A549 (cell line): Measurements from ENCODE around the gene EIF1B. TPM values are rescaled to one million over a fixed set of nuclear protein-coding genes. Genes with fewer than 3 reads are reported as not detected.

Source experiments
- ATAC-seq, 2 experiments: fragments of 200-7000 bp in 1 of 2; fragments of >200 bp in 1 of 2; cut with Nextera tagmentation in 1 of 2; cut with Tn5 transposase in 1 of 2; 3 replicates each; pipeline versions ENCODE4 v1.8.0 to v1.9.1; 2018 to 2020; ENCODE audit warnings: mild to moderate bottlenecking in 1 of 2, moderate library complexity in 1 of 2
- CTCF ChIA-PET: fragments of 300-600 bp; sonication (Branson Sonifier 250); formaldehyde crosslinking; extraction: SDS; loops from one replicate; lab custom pipeline; 2021; ENCODE audit warnings: antibody characterized with exemption, inconsistent platforms; lab: Yijun Ruan, JAX
- POLR2A ChIA-PET: fragments of 350-600 bp; formaldehyde crosslinking; extraction: SDS; loops from one replicate; lab custom pipeline; 2021; ENCODE audit warnings: antibody characterized with exemption, inconsistent platforms; lab: Yijun Ruan, JAX
- DNase-seq, 2 experiments: peaks; one replicate each; pipeline versions ENCODE4 v3.0.0 to v3.0.0-alpha.2; 2011 to 2016; ENCODE audit warnings: low read depth in 1 of 2, low spot score in 1 of 2
- FAIRE-seq: peaks from 2 replicates; lab custom pipeline; 2011; peaks lifted over from hg19 to GRCh38; lab: Jason Lieb, UNC
- H3K27ac ChIP-seq, 2 experiments: fragments of >200 bp; sonication (Bioruptor Twin); formaldehyde crosslinking; 3 replicates each; pipeline ENCODE4 v1.5.1; 2016 to 2017
- H3K4me1 ChIP-seq: fragments of >200 bp; sonication (Bioruptor Twin); formaldehyde crosslinking; 3 replicates; pipeline ENCODE4 v1.6.1; 2016
- H3K4me2 ChIP-seq: fragments of >200 bp; sonication (Bioruptor Twin); formaldehyde crosslinking; 3 replicates; pipeline ENCODE4 v1.6.1; 2016
- H3K4me3 ChIP-seq: fragments of >200 bp; sonication (Bioruptor Twin); formaldehyde crosslinking; 3 replicates; pipeline ENCODE4 v1.5.1; 2016
- H3K9me3 ChIP-seq: fragments of >200 bp; sonication (Bioruptor Twin); formaldehyde crosslinking; 3 replicates; pipeline ENCODE4 v1.6.1; 2016
- BHLHE40 ChIP-seq: IDR thresholded peaks from 2 replicates; pipeline ENCODE4 v1.6.1; 2012; ENCODE audit warnings: low read depth, low read length, inconsistent platforms
- CHD4 ChIP-seq: fragments of 200-600 bp; sonication (generic); IDR thresholded peaks from 2 replicates; pipeline ENCODE4 v1.6.1; 2016; ENCODE audit warnings: antibody characterized with exemption, mild to moderate bottlenecking, borderline replicate concordance
- EHMT2 ChIP-seq: fragments of 200-600 bp; sonication (generic); IDR thresholded peaks from 2 replicates; pipeline ENCODE4 v1.6.1; 2016; ENCODE audit warnings: antibody characterized with exemption, low read depth, mild to moderate bottlenecking, moderate library complexity
- EP300 ChIP-seq, 2 experiments: fragments of >200 bp; sonication (Bioruptor Twin); formaldehyde crosslinking; IDR thresholded peaks; 2 replicates in 1 of 2; 3 replicates in 1 of 2; pipeline ENCODE4 v1.6.1; 2016 to 2017
- GATA3 ChIP-seq: IDR thresholded peaks from 2 replicates; pipeline ENCODE4 v1.6.1; 2012; ENCODE audit warnings: borderline replicate concordance
- HDAC2 ChIP-seq: fragments of 200-600 bp; sonication (generic); IDR thresholded peaks from 2 replicates; pipeline ENCODE4 v1.6.1; 2016
- HEYL ChIP-seq: fragments of 250-450 bp; sonication (Bioruptor Pico); IDR thresholded peaks from 2 replicates; pipeline ENCODE4 v1.8.0; 2021; ENCODE audit warnings: mild to moderate bottlenecking, moderate library complexity
- HOXB13 ChIP-seq: fragments of 250-450 bp; sonication (Bioruptor Pico); IDR thresholded peaks from 2 replicates; pipeline ENCODE4 v1.5.0; 2020; ENCODE audit warnings: low read depth, mild to moderate bottlenecking, moderate library complexity
- JUNB ChIP-seq: fragments of >200 bp; sonication (Bioruptor Twin); formaldehyde crosslinking; IDR thresholded peaks from 2 replicates; pipeline ENCODE4 v1.6.1; 2016
- KDM1A ChIP-seq: fragments of 200-600 bp; sonication (generic); IDR thresholded peaks from 2 replicates; pipeline ENCODE4 v1.6.1; 2016; ENCODE audit warnings: low read depth, mild to moderate bottlenecking
- KDM5A ChIP-seq: fragments of 200-600 bp; sonication (generic); IDR thresholded peaks from 2 replicates; pipeline ENCODE4 v1.6.1; 2016; ENCODE audit warnings: antibody characterized with exemption, mild to moderate bottlenecking
- MAZ ChIP-seq: fragments of 150-350 bp; IDR thresholded peaks from 2 replicates; pipeline ENCODE4 v1.6.1; 2014; ENCODE audit warnings: antibody characterized with exemption, low read depth, low read length, borderline replicate concordance
- NPAS2 ChIP-seq: fragments of 250-450 bp; sonication (Bioruptor Pico); IDR thresholded peaks from 2 replicates; pipeline ENCODE4 v1.8.0; 2022; ENCODE audit warnings: mild to moderate bottlenecking, moderate library complexity, borderline replicate concordance
- POLR2A ChIP-seq: IDR thresholded peaks from 2 replicates; pipeline ENCODE4 v1.6.1; 2012; ENCODE audit warnings: mild to moderate bottlenecking, low read length
- POLR2AphosphoS2 ChIP-seq: conservative IDR thresholded peaks from 2 replicates; pipeline ENCODE4 v1.6.1; 2012; ENCODE audit warnings: low read length, improper control_type of control experiment, inconsistent platforms
- RCOR1 ChIP-seq: fragments of 150-350 bp; IDR thresholded peaks from 2 replicates; pipeline ENCODE4 v1.6.1; 2014; ENCODE audit warnings: antibody characterized with exemption, low read length, low read depth
- RFX5 ChIP-seq: fragments of 450-650 bp; IDR thresholded peaks from 2 replicates; pipeline ENCODE4 v1.7.1; 2014; ENCODE audit warnings: antibody characterized with exemption, mild to moderate bottlenecking, moderate library complexity
- RNF2 ChIP-seq: fragments of 200-600 bp; sonication (generic); IDR thresholded peaks from 2 replicates; pipeline ENCODE4 v1.6.1; 2016; ENCODE audit warnings: low read depth, mild to moderate bottlenecking, antibody characterized with exemption, moderate library complexity, borderline replicate concordance
- SREBF2 ChIP-seq: fragments of 450-650 bp; IDR thresholded peaks from 2 replicates; pipeline ENCODE4 v1.6.1; 2014; ENCODE audit warnings: mild to moderate bottlenecking, moderate library complexity
- TFCP2L1 ChIP-seq: fragments of 250-450 bp; sonication (Bioruptor Pico); IDR thresholded peaks from 2 replicates; pipeline ENCODE4 v1.5.0; 2021; ENCODE audit warnings: mild to moderate bottlenecking
- WGBS: methylation state at CpG from one replicate; pipeline ENCODE4 v1.1.6; 2017; ENCODE audit errors: missing lambda C conversion rate; 5-methylcytosine and 5-hydroxymethylcytosine counted together
- polyA plus RNA-seq, 4 experiments: library from polyadenylated mRNA; depleted of rRNA in 3 of 4; stranded (reverse); fragments of >200 nt; fragmentation: RNase III in 1 of 4; extraction: RNeasy Plus Mini Kit Qiagen cat#74134 plus additional on column Dnase treatment in 1 of 4; gene quantifications; 2 replicates in 3 of 4; 3 replicates in 1 of 4; pipeline ENCODE4 v1.2.3, GENCODE V29; 2011 to 2017
- TF ChIP-seq, protein P1 (sequence below): fragments of 250-450 bp; sonication (Bioruptor Pico); IDR thresholded peaks from 2 replicates; pipeline ENCODE4 v1.5.0; 2020; ENCODE audit warnings: low read depth, mild to moderate bottlenecking, moderate library complexity
- TF ChIP-seq, protein P2 (sequence below): IDR thresholded peaks from 2 replicates; pipeline ENCODE4 v1.6.1; 2012; ENCODE audit warnings: low read depth, borderline replicate concordance
- TF ChIP-seq, protein P3 (sequence below): IDR thresholded peaks from 2 replicates; pipeline ENCODE4 v1.6.1; 2012
- TF ChIP-seq, protein P4 (sequence below): fragments of 250-450 bp; sonication (Bioruptor Pico); IDR thresholded peaks from 2 replicates; pipeline ENCODE4 v1.5.0; 2021; ENCODE audit warnings: mild to moderate bottlenecking, moderate library complexity, borderline replicate concordance
- TF ChIP-seq, protein P5 (sequence below): IDR thresholded peaks from 2 replicates; pipeline ENCODE4 v1.6.1; 2012

EIF1B gene
- polyA plus RNA-seq, 2 of the 4 experiments (the other 2 are of a cell fraction) = 42.1 to 45.7 TPM

DNA sequence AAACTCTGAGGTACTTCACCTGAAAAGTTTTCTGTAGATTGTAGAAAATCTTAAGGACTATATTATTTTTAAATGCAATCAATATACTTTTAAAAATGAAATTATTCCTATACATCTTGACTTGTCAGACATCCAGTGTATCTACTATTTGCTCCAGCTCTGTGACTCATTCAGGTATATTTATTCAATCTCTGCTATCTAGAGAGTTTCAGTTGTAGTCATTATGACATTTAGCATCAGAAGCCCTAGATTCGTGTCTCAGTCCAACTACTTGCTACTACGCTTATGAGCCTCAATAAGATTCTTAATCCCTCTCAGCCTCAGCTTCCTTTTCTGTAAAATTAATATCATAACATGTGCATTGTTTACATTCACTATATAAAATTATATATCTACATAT, 22.3 kb upstream of the EIF1B start:
- TF ChIP-seq KDM1A (no peak), RNF2 (no peak), HEYL (CRISPR knock-in tag) (no peak), MAZ (no peak), HOXB13 (no peak), JUNB (no peak), POLR2AphosphoS2 (no peak), SREBF2 (no peak), TFCP2L1 (no peak), HDAC2 (no peak), EHMT2 (no peak), BHLHE40 (no peak), NPAS2 (CRISPR knock-in tag) (no peak), CHD4 (no peak), POLR2A (no peak), GATA3 (no peak), RFX5 (no peak), EP300 (IDR thresholded peaks at IDR 0.05) (no peak)
- TF ChIP-seq, protein P1, sequence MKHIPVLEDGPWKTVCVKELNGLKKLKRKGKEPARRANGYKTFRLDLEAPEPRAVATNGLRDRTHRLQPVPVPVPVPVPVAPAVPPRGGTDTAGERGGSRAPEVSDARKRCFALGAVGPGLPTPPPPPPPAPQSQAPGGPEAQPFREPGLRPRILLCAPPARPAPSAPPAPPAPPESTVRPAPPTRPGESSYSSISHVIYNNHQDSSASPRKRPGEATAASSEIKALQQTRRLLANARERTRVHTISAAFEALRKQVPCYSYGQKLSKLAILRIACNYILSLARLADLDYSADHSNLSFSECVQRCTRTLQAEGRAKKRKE = no peak
- TF ChIP-seq, protein P2, sequence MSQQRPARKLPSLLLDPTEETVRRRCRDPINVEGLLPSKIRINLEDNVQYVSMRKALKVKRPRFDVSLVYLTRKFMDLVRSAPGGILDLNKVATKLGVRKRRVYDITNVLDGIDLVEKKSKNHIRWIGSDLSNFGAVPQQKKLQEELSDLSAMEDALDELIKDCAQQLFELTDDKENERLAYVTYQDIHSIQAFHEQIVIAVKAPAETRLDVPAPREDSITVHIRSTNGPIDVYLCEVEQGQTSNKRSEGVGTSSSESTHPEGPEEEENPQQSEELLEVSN = no peak
- FAIRE-seq (no peak), ATAC-seq (no peak), DNase-seq (no peak)
- ChIA-PET POLR2A (no interaction called here), CTCF (no interaction called here)
- no peak overlapping the region for H3K4me2 ChIP-seq
- 48% methylated on average over 2 of the region's 2 CpGs for WGBS
- H3K9me3 ChIP-seq = no peaks in the 10 kb centered on the region
- no peaks in the 10 kb centered on the region for H3K4me1 ChIP-seq
- no peak overlapping the region for H3K27ac ChIP-seq
- no peak overlapping the region for H3K4me3 ChIP-seq

DNA sequence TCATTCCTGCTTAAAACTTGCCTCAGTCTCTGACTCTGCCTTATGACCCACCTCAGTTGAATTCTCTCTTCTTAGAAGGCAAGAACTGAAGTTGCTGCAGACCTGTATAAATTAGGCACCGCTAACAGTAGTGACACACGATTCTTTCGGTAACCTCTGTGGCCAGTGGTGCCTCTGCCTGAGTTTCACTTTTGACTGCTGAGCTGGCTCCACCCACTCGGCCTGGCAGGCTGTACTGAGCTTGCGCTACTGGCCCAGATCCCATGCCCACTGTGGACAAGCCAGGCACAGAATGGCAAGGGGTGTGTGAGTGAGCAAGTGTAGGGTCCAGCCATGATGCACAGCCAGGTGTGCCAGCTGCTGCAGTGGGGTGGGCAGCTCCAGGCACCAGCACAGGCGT, 19.1 kb upstream of the EIF1B start:
- CTCF ChIA-PET = interaction anchor here (0.6 kb wide), 1 partner anchor 99 kb away, joined by 3 read pairs; no protein-coding TSS in a partner anchor
- WGBS = 76% methylated on average over 4 of the region's 6 CpGs

More for the DNA sequence above, 19.1 kb upstream of the EIF1B start:
- TF ChIP-seq KDM5A (no peak), SREBF2 (no peak), MAZ (no peak), JUNB (no peak), RCOR1 (no peak)
- TF ChIP-seq, protein P3, sequence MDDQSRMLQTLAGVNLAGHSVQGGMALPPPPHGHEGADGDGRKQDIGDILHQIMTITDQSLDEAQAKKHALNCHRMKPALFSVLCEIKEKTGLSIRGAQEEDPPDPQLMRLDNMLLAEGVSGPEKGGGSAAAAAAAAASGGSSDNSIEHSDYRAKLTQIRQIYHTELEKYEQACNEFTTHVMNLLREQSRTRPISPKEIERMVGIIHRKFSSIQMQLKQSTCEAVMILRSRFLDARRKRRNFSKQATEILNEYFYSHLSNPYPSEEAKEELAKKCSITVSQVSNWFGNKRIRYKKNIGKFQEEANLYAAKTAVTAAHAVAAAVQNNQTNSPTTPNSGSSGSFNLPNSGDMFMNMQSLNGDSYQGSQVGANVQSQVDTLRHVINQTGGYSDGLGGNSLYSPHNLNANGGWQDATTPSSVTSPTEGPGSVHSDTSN = no peak
- TF ChIP-seq, protein P2 = no peak
- TF ChIP-seq, protein P4, sequence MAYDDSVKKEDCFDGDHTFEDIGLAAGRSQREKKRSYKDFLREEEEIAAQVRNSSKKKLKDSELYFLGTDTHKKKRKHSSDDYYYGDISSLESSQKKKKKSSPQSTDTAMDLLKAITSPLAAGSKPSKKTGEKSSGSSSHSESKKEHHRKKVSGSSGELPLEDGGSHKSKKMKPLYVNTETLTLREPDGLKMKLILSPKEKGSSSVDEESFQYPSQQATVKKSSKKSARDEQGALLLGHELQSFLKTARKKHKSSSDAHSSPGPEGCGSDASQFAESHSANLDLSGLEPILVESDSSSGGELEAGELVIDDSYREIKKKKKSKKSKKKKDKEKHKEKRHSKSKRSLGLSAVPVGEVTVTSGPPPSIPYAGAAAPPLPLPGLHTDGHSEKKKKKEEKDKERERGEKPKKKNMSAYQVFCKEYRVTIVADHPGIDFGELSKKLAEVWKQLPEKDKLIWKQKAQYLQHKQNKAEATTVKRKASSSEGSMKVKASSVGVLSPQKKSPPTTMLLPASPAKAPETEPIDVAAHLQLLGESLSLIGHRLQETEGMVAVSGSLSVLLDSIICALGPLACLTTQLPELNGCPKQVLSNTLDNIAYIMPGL (CRISPR knock-in tag) = no peak
- TF ChIP-seq, protein P5, sequence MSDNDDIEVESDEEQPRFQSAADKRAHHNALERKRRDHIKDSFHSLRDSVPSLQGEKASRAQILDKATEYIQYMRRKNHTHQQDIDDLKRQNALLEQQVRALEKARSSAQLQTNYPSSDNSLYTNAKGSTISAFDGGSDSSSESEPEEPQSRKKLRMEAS = no peak
- Histone ChIP-seq H3K9me3 (no peaks in the 10 kb centered on the region), H3K4me2 (no peak overlapping the region), H3K4me1 (no peaks in the 10 kb centered on the region), H3K27ac (no peak overlapping the region), H3K4me3 (no peak overlapping the region)
- POLR2A ChIA-PET = no interaction called here
- no peak for ATAC-seq
- DNase-seq = no peak
- FAIRE-seq = no peak
